Duodenal mucosa (tissue), 2 donors: ENCODE measurements around the gene CDCA4.
A peak's percentile ranks its signal among the peaks of the same experiment; 100 is the strongest.

Experiments
- H3K27ac ChIP-seq: one replicate; pipeline ENCODE4 v1.7.0; 2013; ENCODE audit warnings: low read depth, low read length
- H3K27me3 ChIP-seq, 2 donors: one replicate each; pipeline ENCODE4 v1.7.0; 2013; ENCODE audit warnings: low read length in 2 of 2, control low read depth in 1 of 2; ENCODE audit not compliant: insufficient read depth in 2 of 2, control insufficient read depth in 1 of 2
- H3K36me3 ChIP-seq, 2 donors: one replicate each; pipeline ENCODE4 v1.7.0; 2013; ENCODE audit warnings: low read length in 2 of 2, control low read depth in 1 of 2; ENCODE audit not compliant: insufficient read depth in 2 of 2, control insufficient read depth in 1 of 2
- H3K4me1 ChIP-seq, 2 donors: one replicate each; pipeline ENCODE4 v1.7.0; 2013; ENCODE audit warnings: low read length in 2 of 2, control low read depth in 1 of 2; ENCODE audit not compliant: insufficient read depth in 2 of 2, control insufficient read depth in 1 of 2
- H3K4me3 ChIP-seq, 2 donors: one replicate each; pipeline ENCODE4 v1.7.0; 2013; ENCODE audit warnings: low read length in 2 of 2, low read depth in 1 of 2
- H3K9ac ChIP-seq, 2 donors: one replicate each; pipeline ENCODE4 v1.7.0; 2013; ENCODE audit warnings: low read length in 2 of 2, low read depth in 1 of 2
- H3K9me3 ChIP-seq, 2 donors: one replicate each; pipeline ENCODE4 v1.7.0; 2013; ENCODE audit warnings: low read length in 2 of 2, control low read depth in 1 of 2; ENCODE audit not compliant: control insufficient read depth in 1 of 2

The CDCA4 gene

GRCh38 chr14:105020815-105021655 lies at the start of gene CDCA4:
Gene CDCA4, minus strand, starts transcription at chr14:105021083. Its CDS starts 9,154 bp downstream, at chr14:105011929.
- Histone ChIP-seq H3K27ac (peak within 1 kb of the TSS; percentile 75), H3K9ac (peak within 1 kb of the TSS; percentile 70 to 83), H3K4me3 (peak within 1 kb of the TSS; percentile 75 to 88), H3K4me1 (peaks cover 13 to 36% of the 10 kb centered on the region in 2 donors), H3K9me3 (no peaks in the 10 kb centered on the region), H3K36me3 (no peaks in the 10 kb centered on the region), H3K27me3 (no peaks in the 10 kb centered on the region)

GRCh38 chr14:105069871-105070759 lies 49.2 kb upstream of the CDCA4 start:
- Histone ChIP-seq H3K27ac (no peak overlapping the region), H3K9me3 (no peaks in the 10 kb centered on the region), H3K9ac (no peak overlapping the region), H3K4me1 (peaks cover 0 to 11% of the 10 kb centered on the region in 2 donors), H3K36me3 (no peaks in the 10 kb centered on the region), H3K4me3 (no peak overlapping the region), H3K27me3 (peaks cover 7 to 8% of the 10 kb centered on the region in 2 donors)

- no peaks in the 10 kb centered on the region for H3K36me3 ChIP-seq
- H3K9me3 ChIP-seq, result no peaks in the 10 kb centered on the region
- no peak overlapping the region for H3K27ac ChIP-seq
- peaks cover 0 to 13% of the 10 kb centered on the region in 2 donors for H3K4me1 ChIP-seq
- peaks cover 7 to 8% of the 10 kb centered on the region in 2 donors for H3K27me3 ChIP-seq
- H3K4me3 ChIP-seq, result no peak overlapping the region
- no peak overlapping the region for H3K9ac ChIP-seq
Measured at GRCh38 chr14:105069522-105069870, 48.6 kb upstream of the CDCA4 start.

- Histone ChIP-seq H3K36me3 (no peaks in the 10 kb centered on the region), H3K4me3 (no peak overlapping the region), H3K4me1 (peaks cover 0 to 13% of the 10 kb centered on the region in 2 donors), H3K9me3 (no peaks in the 10 kb centered on the region), H3K27ac (no peak overlapping the region), H3K9ac (no peak overlapping the region), H3K27me3 (peaks cover 4 to 7% of the 10 kb centered on the region in 2 donors)
Measured at GRCh38 chr14:105068818-105069217, 47.9 kb upstream of the CDCA4 start.

GRCh38 chr14:105067969-105068301 lies 47.1 kb upstream of the CDCA4 start:
- no peak overlapping the region for H3K9ac ChIP-seq
- peaks cover 0 to 13% of the 10 kb centered on the region in 2 donors for H3K4me1 ChIP-seq
- H3K27ac ChIP-seq, result no peak overlapping the region

GRCh38 chr14:105067140-105067968 lies 46.5 kb upstream of the CDCA4 start:
- Histone ChIP-seq H3K4me1 (peaks cover 0 to 13% of the 10 kb centered on the region in 2 donors), H3K9me3 (no peaks in the 10 kb centered on the region), H3K27ac (no peak overlapping the region), H3K4me3 (no peak overlapping the region), H3K9ac (no peak overlapping the region), H3K36me3 (no peaks in the 10 kb centered on the region), H3K27me3 (peaks cover 3 to 5% of the 10 kb centered on the region in 2 donors)

More at GRCh38 chr14:105067969-105068301, 47.1 kb upstream of the CDCA4 start:
- H3K9me3 ChIP-seq, result no peaks in the 10 kb centered on the region
- H3K4me3 ChIP-seq, result no peak overlapping the region
- H3K36me3 ChIP-seq, result no peaks in the 10 kb centered on the region
- H3K27me3 ChIP-seq, result peaks cover 3 to 7% of the 10 kb centered on the region in 2 donors

GRCh38 chr14:105066240-105067071 lies 45.6 kb upstream of the CDCA4 start:
- Histone ChIP-seq H3K9me3 (no peaks in the 10 kb centered on the region), H3K4me3 (no peak overlapping the region), H3K4me1 (peaks cover 0 to 21% of the 10 kb centered on the region in 2 donors), H3K36me3 (no peaks in the 10 kb centered on the region), H3K9ac (no peak overlapping the region), H3K27ac (no peak overlapping the region), H3K27me3 (peaks cover under 1 to 2% of the 10 kb centered on the region in 2 donors)

GRCh38 chr14:105065280-105066228 lies 44.7 kb upstream of the CDCA4 start, which contains the start of gene GPR132:
Gene GPR132, minus strand, starts transcription at chr14:105065430. Its CDS starts 10,010 bp downstream, at chr14:105055420.
- H3K36me3 ChIP-seq, result no peaks in the 10 kb centered on the region
- H3K4me1 ChIP-seq, result peaks cover 0 to 30% of the 10 kb centered on the region in 2 donors
- no peaks in the 10 kb centered on the region for H3K27me3 ChIP-seq
- H3K27ac ChIP-seq, result peak within 1 kb of the TSS; percentile 62
- peak within 1 kb of the TSS; percentile 54 to 66 for H3K9ac ChIP-seq
- H3K9me3 ChIP-seq, result no peaks in the 10 kb centered on the region
- H3K4me3 ChIP-seq, result peak within 1 kb of the TSS; percentile 61 to 65
